Activated CD8-positive, alpha-beta memory T cell treated with anti-CD3 and anti-CD28 coated beads, Interleukin-2, amount 50 U/mL, for 4 hours (primary cell): Measurements from ENCODE around the gene MT1H.
A peak's percentile ranks its signal among the peaks of the same experiment; 100 is the strongest.

Experiments used
- DNase-seq: peaks from one replicate; pipeline ENCODE4 v3.0.0-alpha.2; 2020

MT1H gene

GRCh38 chr16:56636616-56637413, 32.8 kb upstream of the MT1H start:
- no peak for DNase-seq

DNA sequence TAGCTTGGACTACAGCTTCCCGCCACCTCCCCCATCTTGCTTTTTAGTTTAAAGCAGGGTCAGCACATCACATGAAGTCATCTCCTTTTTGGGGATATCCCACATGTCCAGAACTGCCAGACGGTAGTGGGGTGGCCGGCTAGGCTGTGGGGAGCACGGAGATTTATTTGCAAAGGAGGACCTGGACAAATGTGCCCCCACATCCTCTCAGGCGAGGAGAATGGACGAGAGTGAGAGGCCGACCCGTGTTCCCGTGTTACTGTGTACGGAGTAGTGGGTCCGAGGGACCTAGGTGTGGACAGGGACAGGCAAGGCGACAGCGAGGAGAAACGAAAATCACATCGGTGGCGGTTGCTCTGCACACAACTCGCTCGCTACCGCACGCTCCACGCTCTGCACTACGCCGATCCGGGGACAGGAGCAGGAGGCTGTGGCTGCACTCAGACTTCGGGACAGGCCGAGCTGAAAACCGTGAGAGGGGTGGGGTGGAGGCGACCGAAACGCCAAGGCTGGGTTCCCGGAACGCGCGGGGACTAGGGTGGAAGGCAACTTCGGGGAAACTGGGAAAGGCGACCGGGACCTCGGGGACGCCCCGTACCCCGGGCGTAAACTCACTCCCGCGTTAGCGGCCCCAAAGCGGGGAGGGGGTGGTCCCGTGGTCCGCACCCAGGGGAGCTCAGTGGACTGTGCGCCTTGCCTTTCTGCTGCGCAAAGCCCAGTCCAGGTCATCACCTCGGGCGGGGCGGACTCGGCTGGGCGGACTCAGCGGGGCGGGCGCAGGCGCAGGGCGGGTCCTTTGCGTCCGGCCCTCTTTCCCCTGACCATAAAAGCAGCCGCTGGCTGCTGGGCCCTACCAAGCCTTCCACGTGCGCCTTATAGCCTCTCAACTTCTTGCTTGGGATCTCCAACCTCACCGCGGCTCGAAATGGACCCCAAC, 31.5 kb upstream of the MT1H start, which contains the start of gene MT1A:
Gene MT1A, plus strand, starts transcription at position 853 of the 937 bp plus-strand sequence. Its CDS starts 73 bp downstream, at position 926.
- no peak for DNase-seq

- no peak for DNase-seq
Observed at GRCh38 chr16:56639045-56639444, 30.6 kb upstream of the MT1H start.

- DNase-seq, result no peak
Observed at GRCh38 chr16:56640076-56640475, 29.5 kb upstream of the MT1H start.

GRCh38 chr16:56641166-56641565, 28.4 kb upstream of the MT1H start:
- no peak for DNase-seq

DNA sequence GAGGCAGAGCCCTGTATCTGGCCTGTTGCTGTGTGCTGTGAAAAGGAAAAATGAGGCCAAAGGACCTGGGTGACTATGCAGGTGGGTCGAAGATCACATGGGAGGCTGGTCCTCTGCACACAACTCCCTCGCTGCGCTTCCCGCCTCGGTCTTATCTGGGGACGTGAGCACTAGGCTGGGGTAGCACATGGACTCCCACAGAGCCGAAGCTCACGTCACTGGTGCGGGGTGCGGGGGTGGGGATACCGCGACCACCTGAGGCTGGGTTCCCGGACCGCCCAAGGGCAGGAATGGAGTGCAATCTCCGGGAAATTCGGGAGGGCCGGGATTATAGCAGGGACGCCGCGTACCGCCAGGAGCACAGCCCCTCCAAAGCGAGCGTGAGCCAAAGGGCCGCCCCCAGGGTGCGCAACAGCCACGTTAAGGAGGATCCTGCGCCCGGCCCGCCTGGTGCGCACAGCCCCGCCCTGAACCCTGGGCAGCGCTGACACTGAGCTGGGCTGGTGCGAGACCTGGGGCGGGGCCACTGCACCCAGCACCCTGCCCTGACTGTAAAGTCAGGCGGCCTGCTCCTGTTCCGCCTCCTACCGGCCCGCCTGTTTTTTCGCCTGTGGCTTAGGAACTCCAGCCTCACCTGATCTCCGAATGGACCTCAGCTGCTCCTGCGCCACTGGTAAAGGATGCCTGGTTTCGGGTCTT, 26.4 kb upstream of the MT1H start:
- peak; percentile 78 for DNase-seq

GRCh38 chr16:56643833-56644232, 25.8 kb upstream of the MT1H start:
- DNase-seq, result no peak

- no peak for DNase-seq
Observed at GRCh38 chr16:56645311-56645710, 24.3 kb upstream of the MT1H start.

- DNase-seq, result no peak
Observed at GRCh38 chr16:56645838-56646237, 23.8 kb upstream of the MT1H start.

- DNase-seq, result no peak
Observed at GRCh38 chr16:56647641-56648431, 21.8 kb upstream of the MT1H start.

GRCh38 chr16:56649271-56649670, 20.3 kb upstream of the MT1H start:
- DNase-seq, result no peak

DNA sequence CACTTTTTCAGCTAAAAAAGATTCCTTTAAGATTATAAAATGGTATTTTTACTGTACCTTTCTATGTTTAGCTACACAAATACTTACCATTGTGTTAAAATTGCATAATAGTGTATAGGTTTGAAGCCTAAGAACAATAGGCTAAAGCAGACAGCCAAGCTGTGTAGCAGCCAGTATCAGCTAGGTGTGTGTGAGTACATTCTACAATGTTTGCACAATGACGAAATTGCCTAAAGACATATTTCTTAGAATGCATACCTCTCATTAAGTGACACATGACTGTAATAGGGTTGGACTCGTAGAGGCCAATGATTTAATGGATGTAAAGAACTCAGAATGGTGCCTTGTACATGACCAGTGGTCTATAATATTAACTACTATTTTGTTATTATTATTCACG, 19.8 kb upstream of the MT1H start:
- DNase-seq, result no peak

- no peak for DNase-seq
Observed at GRCh38 chr16:56651586-56651985, 18.0 kb upstream of the MT1H start, which contains the start of gene MT1B. MT1B (plus strand) TSS chr16:56651886; CDS start chr16:56651954, 68 bp downstream.

DNA sequence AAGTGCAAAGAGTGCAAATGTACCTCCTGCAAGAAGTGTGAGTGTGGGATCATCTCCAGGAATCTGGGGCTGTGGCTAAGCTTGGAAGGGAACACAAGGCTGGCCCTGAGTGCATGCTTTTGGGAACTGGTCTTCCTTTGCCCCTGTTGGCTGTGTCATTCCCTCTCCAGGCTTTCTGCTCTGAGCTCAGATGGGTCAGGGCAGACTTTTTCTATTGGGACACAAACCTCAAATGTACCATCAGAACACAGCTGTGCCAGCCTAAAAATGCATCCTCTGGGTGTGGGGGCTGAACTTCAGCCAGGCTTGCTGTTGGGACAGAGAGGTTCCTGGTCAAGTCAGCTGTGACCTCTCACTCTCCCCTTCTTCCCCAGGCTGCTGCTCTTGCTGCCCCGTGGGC, 17.0 kb upstream of the MT1H start:
- no peak for DNase-seq

DNA sequence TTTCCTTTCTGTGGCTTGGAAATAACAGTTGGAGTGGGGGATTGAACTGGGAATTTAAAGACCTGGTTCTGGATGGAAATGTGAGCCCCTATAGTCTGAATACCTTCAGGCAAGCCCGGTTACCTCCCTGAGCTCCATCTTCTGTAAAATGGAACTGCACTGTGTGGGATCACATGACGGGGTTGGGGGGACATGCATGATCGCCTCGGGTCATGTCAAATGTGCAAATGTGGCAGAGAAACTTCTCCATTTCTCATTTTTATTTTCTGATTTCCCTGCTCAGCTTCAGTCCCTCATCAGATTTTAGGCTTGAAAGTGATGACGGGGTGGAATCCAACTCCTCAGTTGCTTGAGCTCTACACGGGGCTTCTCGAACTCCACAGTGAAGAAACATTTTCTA, 16.4 kb upstream of the MT1H start:
- DNase-seq, result no peak

- DNase-seq, result peak; percentile 64
Observed at GRCh38 chr16:56657555-56658326, 11.9 kb upstream of the MT1H start, which contains the start of gene MT1F. MT1F (plus strand) TSS chr16:56657959; CDS start chr16:56658059, 100 bp downstream.

GRCh38 chr16:56658327-56658875, 11.2 kb upstream of the MT1H start:
- DNase-seq, result no peak

DNA sequence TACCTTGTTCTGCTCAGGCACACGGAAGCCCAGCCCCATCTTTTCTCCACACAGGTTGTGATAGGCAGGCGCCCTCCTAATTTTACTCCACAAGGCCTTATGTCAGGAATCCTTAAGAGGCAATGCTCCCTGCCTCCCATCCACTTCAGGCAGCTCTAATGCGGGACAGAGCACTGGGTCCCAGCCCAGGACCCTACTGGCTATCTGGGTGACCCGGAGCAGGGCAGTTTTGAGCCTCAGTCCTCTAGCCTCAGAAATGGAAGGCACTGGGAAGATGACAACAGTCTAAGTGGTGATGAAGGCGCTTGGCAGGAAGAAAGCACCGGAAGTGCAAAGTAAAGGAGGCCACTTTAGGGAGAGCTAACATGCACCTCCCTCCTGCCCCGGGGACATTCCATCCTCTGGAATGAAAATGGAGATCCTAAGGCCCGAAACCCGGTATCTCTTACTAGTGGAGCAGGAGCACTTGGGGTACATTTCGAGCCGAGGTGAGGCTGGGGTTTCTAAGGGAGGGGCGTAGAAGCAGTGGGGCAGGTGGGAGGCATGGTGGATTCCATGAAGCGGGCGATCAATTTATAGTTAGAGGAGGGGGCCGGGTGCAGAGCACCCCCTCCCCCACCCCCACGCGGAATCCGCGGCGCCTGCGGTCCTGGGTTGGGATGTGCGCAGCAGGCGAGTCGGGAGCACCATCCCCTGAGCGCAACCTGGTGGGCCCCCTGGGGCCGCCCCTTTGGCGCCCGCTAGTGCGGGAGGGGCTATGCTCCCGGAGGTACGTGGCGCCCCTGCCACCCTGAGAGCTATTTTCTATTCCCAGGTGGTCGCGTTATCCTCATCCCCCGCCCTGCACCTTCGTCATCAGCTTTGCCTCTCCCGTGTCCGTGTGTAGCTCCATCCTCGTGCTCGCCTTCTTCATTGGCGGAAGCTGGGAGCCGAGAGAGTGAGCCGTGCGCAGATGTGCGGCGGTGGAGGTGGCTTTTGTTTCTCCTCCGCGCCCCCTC, 7.0 kb upstream of the MT1H start:
- DNase-seq, result peak; percentile 22

GRCh38 chr16:56664506-56664905, 5.1 kb upstream of the MT1H start:
- DNase-seq, result no peak
